Breast epithelium (tissue), 3 donors: ENCODE data around the gene GAGE10.

ENCODE experiments used
- POLR2A ChIP-seq: fragments of 450-650 bp; IDR thresholded peaks from one replicate; pipeline ENCODE4 v1.6.1; 2016; ENCODE audit warnings: antibody characterized with exemption, mild to moderate bottlenecking, moderate library complexity
- POLR2AphosphoS5 ChIP-seq, 3 donors: sonication (generic); formaldehyde crosslinking; IDR thresholded peaks; one replicate each; pipeline ENCODE4 v1.6.1; 2017; ENCODE audit warnings: antibody characterized with exemption in 3 of 3
- TF ChIP-seq, protein P1 (sequence below), 3 donors: fragments of 450-650 bp; IDR thresholded peaks; one replicate each; pipeline ENCODE4 v1.5.1; 2016 to 2017; ENCODE audit warnings: antibody characterized with exemption in 3 of 3, mild to moderate bottlenecking in 3 of 3, moderate library complexity in 3 of 3

DNA sequence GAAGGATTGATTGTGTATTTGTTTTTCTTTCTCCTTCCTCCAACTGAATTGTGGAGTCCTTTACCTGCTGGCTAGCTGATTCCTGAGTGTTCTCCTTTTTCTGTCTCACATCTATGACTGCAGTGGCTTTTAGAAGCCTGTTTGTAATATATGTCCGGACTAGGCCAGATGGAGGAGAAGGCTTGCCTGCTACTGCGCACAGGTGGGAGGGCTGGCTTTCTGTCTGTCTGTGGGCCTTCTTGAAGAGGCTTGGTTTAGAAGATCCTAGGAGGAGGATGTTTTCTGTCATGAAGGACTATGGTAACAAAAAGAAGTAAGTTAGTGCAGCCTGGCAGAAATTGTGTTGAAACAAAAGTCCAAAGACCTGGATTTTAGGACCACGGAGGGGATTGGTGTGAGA, 25.4 kb upstream of the GAGE10 start:
- TF ChIP-seq POLR2AphosphoS5 (IDR thresholded peaks at IDR 0.05) (no peak), POLR2A (no peak)
- TF ChIP-seq, protein P1, sequence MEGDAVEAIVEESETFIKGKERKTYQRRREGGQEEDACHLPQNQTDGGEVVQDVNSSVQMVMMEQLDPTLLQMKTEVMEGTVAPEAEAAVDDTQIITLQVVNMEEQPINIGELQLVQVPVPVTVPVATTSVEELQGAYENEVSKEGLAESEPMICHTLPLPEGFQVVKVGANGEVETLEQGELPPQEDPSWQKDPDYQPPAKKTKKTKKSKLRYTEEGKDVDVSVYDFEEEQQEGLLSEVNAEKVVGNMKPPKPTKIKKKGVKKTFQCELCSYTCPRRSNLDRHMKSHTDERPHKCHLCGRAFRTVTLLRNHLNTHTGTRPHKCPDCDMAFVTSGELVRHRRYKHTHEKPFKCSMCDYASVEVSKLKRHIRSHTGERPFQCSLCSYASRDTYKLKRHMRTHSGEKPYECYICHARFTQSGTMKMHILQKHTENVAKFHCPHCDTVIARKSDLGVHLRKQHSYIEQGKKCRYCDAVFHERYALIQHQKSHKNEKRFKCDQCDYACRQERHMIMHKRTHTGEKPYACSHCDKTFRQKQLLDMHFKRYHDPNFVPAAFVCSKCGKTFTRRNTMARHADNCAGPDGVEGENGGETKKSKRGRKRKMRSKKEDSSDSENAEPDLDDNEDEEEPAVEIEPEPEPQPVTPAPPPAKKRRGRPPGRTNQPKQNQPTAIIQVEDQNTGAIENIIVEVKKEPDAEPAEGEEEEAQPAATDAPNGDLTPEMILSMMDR (IDR thresholded peaks at IDR 0.05): no peak
